A549 (cell line): ENCODE data around the gene SP100. TPM values are rescaled to one million over a fixed set of nuclear protein-coding genes. Genes with fewer than 3 reads are reported as not detected.
"Not testable (repeated sequence)": the region's sequence is repeated elsewhere in the genome, so short reads cannot be mapped to it uniquely, and the experiment has no call there.

ENCODE experiments used
- ATAC-seq, 2 experiments: fragments of 200-7000 bp in 1 of 2; fragments of >200 bp in 1 of 2; cut with Nextera tagmentation in 1 of 2; cut with Tn5 transposase in 1 of 2; 3 replicates each; pipeline versions ENCODE4 v1.8.0 to v1.9.1; 2018 to 2020; ENCODE audit warnings: mild to moderate bottlenecking in 1 of 2, moderate library complexity in 1 of 2
- CTCF ChIA-PET: fragments of 300-600 bp; sonication (Branson Sonifier 250); formaldehyde crosslinking; extraction: SDS; loops from one replicate; lab custom pipeline; 2021; ENCODE audit warnings: antibody characterized with exemption, inconsistent platforms; lab: Yijun Ruan, JAX
- POLR2A ChIA-PET: fragments of 350-600 bp; formaldehyde crosslinking; extraction: SDS; loops from one replicate; lab custom pipeline; 2021; ENCODE audit warnings: antibody characterized with exemption, inconsistent platforms; lab: Yijun Ruan, JAX
- DNase-seq, 2 experiments: peaks; one replicate each; pipeline versions ENCODE4 v3.0.0 to v3.0.0-alpha.2; 2011 to 2016; ENCODE audit warnings: low read depth in 1 of 2, low spot score in 1 of 2
- FAIRE-seq: peaks from 2 replicates; lab custom pipeline; 2011; peaks lifted over from hg19 to GRCh38; lab: Jason Lieb, UNC
- H3K27ac ChIP-seq, 2 experiments: fragments of >200 bp; sonication (Bioruptor Twin); formaldehyde crosslinking; 3 replicates each; pipeline ENCODE4 v1.5.1; 2016 to 2017
- H3K4me1 ChIP-seq: fragments of >200 bp; sonication (Bioruptor Twin); formaldehyde crosslinking; 3 replicates; pipeline ENCODE4 v1.6.1; 2016
- H3K4me2 ChIP-seq: fragments of >200 bp; sonication (Bioruptor Twin); formaldehyde crosslinking; 3 replicates; pipeline ENCODE4 v1.6.1; 2016
- H3K4me3 ChIP-seq: fragments of >200 bp; sonication (Bioruptor Twin); formaldehyde crosslinking; 3 replicates; pipeline ENCODE4 v1.5.1; 2016
- H3K9me3 ChIP-seq: fragments of >200 bp; sonication (Bioruptor Twin); formaldehyde crosslinking; 3 replicates; pipeline ENCODE4 v1.6.1; 2016
- BCL3 ChIP-seq: fragments of >200 bp; sonication (Bioruptor Twin); formaldehyde crosslinking; IDR thresholded peaks from 3 replicates; pipeline ENCODE4 v1.6.1; 2016
- BHLHE40 ChIP-seq: IDR thresholded peaks from 2 replicates; pipeline ENCODE4 v1.6.1; 2012; ENCODE audit warnings: low read depth, low read length, inconsistent platforms
- CBX2 ChIP-seq: fragments of 200-600 bp; sonication (generic); IDR thresholded peaks from 2 replicates; pipeline ENCODE4 v1.6.1; 2016; ENCODE audit warnings: low read depth, mild to moderate bottlenecking, borderline replicate concordance
- CBX8 ChIP-seq: fragments of 200-600 bp; sonication (generic); IDR thresholded peaks from 2 replicates; pipeline ENCODE4 v1.6.1; 2016
- CEBPB ChIP-seq, 2 experiments: fragments of >200 bp in 1 of 2; sonication (Bioruptor Twin) in 1 of 2; formaldehyde crosslinking in 1 of 2; IDR thresholded peaks; 2 replicates each; pipeline ENCODE4 v1.6.1; 2012 to 2016
- EHF ChIP-seq: fragments of 250-450 bp; sonication (Bioruptor Pico); IDR thresholded peaks from 2 replicates; pipeline ENCODE4 v1.5.0; 2020; ENCODE audit warnings: mild to moderate bottlenecking
- EHMT2 ChIP-seq: fragments of 200-600 bp; sonication (generic); IDR thresholded peaks from 2 replicates; pipeline ENCODE4 v1.6.1; 2016; ENCODE audit warnings: antibody characterized with exemption, low read depth, mild to moderate bottlenecking, moderate library complexity
- EP300 ChIP-seq, 2 experiments: fragments of >200 bp; sonication (Bioruptor Twin); formaldehyde crosslinking; IDR thresholded peaks; 2 replicates in 1 of 2; 3 replicates in 1 of 2; pipeline ENCODE4 v1.6.1; 2016 to 2017
- FOSL2 ChIP-seq, 2 experiments: fragments of 450-650 bp in 1 of 2; fragments of >200 bp in 1 of 2; sonication (Bioruptor Twin) in 1 of 2; formaldehyde crosslinking; IDR thresholded peaks; 2 replicates each; pipeline versions ENCODE4 v1.5.0 to v1.6.1; 2016 to 2020; ENCODE audit warnings: mild to moderate bottlenecking in 1 of 2, moderate library complexity in 1 of 2
- GATA3 ChIP-seq: IDR thresholded peaks from 2 replicates; pipeline ENCODE4 v1.6.1; 2012; ENCODE audit warnings: borderline replicate concordance
- HOXB5 ChIP-seq: fragments of 250-450 bp; sonication (Bioruptor Pico); IDR thresholded peaks from 2 replicates; pipeline ENCODE4 v1.5.0; 2020; ENCODE audit warnings: mild to moderate bottlenecking, moderate library complexity
- KDM1A ChIP-seq: fragments of 200-600 bp; sonication (generic); IDR thresholded peaks from 2 replicates; pipeline ENCODE4 v1.6.1; 2016; ENCODE audit warnings: low read depth, mild to moderate bottlenecking
- MAFK ChIP-seq: fragments of 450-650 bp; IDR thresholded peaks from 2 replicates; pipeline ENCODE4 v1.6.1; 2014; ENCODE audit not compliant: partially characterized antibody
- MAZ ChIP-seq: fragments of 150-350 bp; IDR thresholded peaks from 2 replicates; pipeline ENCODE4 v1.6.1; 2014; ENCODE audit warnings: antibody characterized with exemption, low read depth, low read length, borderline replicate concordance
- MYC ChIP-seq: IDR thresholded peaks from 2 replicates; pipeline ENCODE4 v1.6.1; 2012; ENCODE audit warnings: mild to moderate bottlenecking, inconsistent platforms, low read length, improper control_type of control experiment, borderline replicate concordance
- NFE2L2 ChIP-seq: fragments of 150-350 bp; conservative IDR thresholded peaks from 2 replicates; pipeline ENCODE4 v1.6.1; 2014; ENCODE audit warnings: low read length
- NR3C1 ChIP-seq: fragments of >200 bp; sonication (Bioruptor Twin); formaldehyde crosslinking; IDR thresholded peaks from 3 replicates; pipeline ENCODE4 v1.6.1; 2017
- PBX3 ChIP-seq: IDR thresholded peaks from 2 replicates; pipeline ENCODE4 v1.6.1; 2012
- PHF8 ChIP-seq: fragments of 200-600 bp; sonication (generic); IDR thresholded peaks from 2 replicates; pipeline ENCODE4 v1.6.1; 2016; ENCODE audit warnings: low read depth, mild to moderate bottlenecking, antibody characterized with exemption, moderate library complexity, borderline replicate concordance
- POLR2AphosphoS2 ChIP-seq: conservative IDR thresholded peaks from 2 replicates; pipeline ENCODE4 v1.6.1; 2012; ENCODE audit warnings: low read length, improper control_type of control experiment, inconsistent platforms
- RAD21 ChIP-seq, 2 experiments: fragments of >200 bp in 1 of 2; sonication (Bioruptor Twin) in 1 of 2; formaldehyde crosslinking in 1 of 2; IDR thresholded peaks in 1 of 2; conservative IDR thresholded peaks in 1 of 2; 2 replicates in 1 of 2; 3 replicates in 1 of 2; pipeline ENCODE4 v1.6.1; 2012 to 2018; ENCODE audit warnings: inconsistent platforms in 1 of 2
- RCOR1 ChIP-seq: fragments of 150-350 bp; IDR thresholded peaks from 2 replicates; pipeline ENCODE4 v1.6.1; 2014; ENCODE audit warnings: antibody characterized with exemption, low read length, low read depth
- RNF2 ChIP-seq: fragments of 200-600 bp; sonication (generic); IDR thresholded peaks from 2 replicates; pipeline ENCODE4 v1.6.1; 2016; ENCODE audit warnings: low read depth, mild to moderate bottlenecking, antibody characterized with exemption, moderate library complexity, borderline replicate concordance
- SMC3 ChIP-seq: fragments of >200 bp; sonication (Bioruptor Twin); formaldehyde crosslinking; IDR thresholded peaks from 3 replicates; pipeline ENCODE4 v1.6.1; 2018; ENCODE audit warnings: inconsistent platforms
- USF2 ChIP-seq: fragments of 450-650 bp; IDR thresholded peaks from 2 replicates; pipeline ENCODE4 v1.6.1; 2014; ENCODE audit warnings: antibody characterized with exemption
- ZC3H11A ChIP-seq: fragments of 450-650 bp; IDR thresholded peaks from 2 replicates; pipeline ENCODE4 v1.6.1; 2014; ENCODE audit warnings: antibody characterized with exemption, mild to moderate bottlenecking
- ZNF302 ChIP-seq: fragments of 250-450 bp; sonication (Bioruptor Pico); IDR thresholded peaks from 2 replicates; pipeline ENCODE4 v1.9.0; 2021; ENCODE audit warnings: inconsistent platforms, mild to moderate bottlenecking, moderate library complexity
- ZSCAN20 ChIP-seq: fragments of 250-450 bp; sonication (Bioruptor Pico); IDR thresholded peaks from 2 replicates; pipeline ENCODE4 v1.8.0; 2022; ENCODE audit warnings: mild to moderate bottlenecking, moderate library complexity
- WGBS: methylation state at CpG from one replicate; pipeline ENCODE4 v1.1.6; 2017; ENCODE audit errors: missing lambda C conversion rate; 5-methylcytosine and 5-hydroxymethylcytosine counted together
- polyA plus RNA-seq, 4 experiments: library from polyadenylated mRNA; depleted of rRNA in 3 of 4; stranded (reverse); fragments of >200 nt; fragmentation: RNase III in 1 of 4; extraction: RNeasy Plus Mini Kit Qiagen cat#74134 plus additional on column Dnase treatment in 1 of 4; gene quantifications; 2 replicates in 3 of 4; 3 replicates in 1 of 4; pipeline ENCODE4 v1.2.3, GENCODE V29; 2011 to 2017

The SP100 gene
- polyA plus RNA-seq, 2 of the 4 experiments (the other 2 are of a cell fraction), result 23.7 to 39.8 TPM

- H3K4me2 ChIP-seq, H3K4me1 ChIP-seq, FAIRE-seq, H3K27ac ChIP-seq, POLR2A ChIA-PET, H3K4me3 ChIP-seq, CTCF ChIA-PET, DNase-seq, H3K9me3 ChIP-seq, ATAC-seq: not testable (repeated sequence)
- 14% methylated on average over 2 of the region's 2 CpGs for WGBS
Measured at GRCh38 chr2:230491219-230491618, 75.2 kb downstream of the SP100 start.

- Histone ChIP-seq H3K9me3 (no peaks in the 10 kb centered on the region), H3K4me1 (no peaks in the 10 kb centered on the region), H3K4me3 (no peak overlapping the region), H3K27ac (no peak overlapping the region), H3K4me2 (no peak overlapping the region)
- WGBS, result 3% methylated on average over 1 of the region's 1 CpG
- FAIRE-seq (no peak), ATAC-seq (no peak), DNase-seq (no peak)
- ChIA-PET CTCF (no interaction called here), POLR2A (no interaction called here)
- TF ChIP-seq ZNF302 (CRISPR knock-in tag) (no peak), FOSL2 (IDR thresholded peaks at IDR 0.05) (no peak), FOSL2 (CRISPR knock-in tag; IDR thresholded peaks at IDR 0.05) (no peak), PBX3 (no peak), EHMT2 (no peak), POLR2AphosphoS2 (no peak), RAD21 (conservative IDR thresholded peaks at IDR 0.05 in 1 of 2, IDR thresholded peaks at IDR 0.05 in 1 of 2) (no peak), HOXB5 (no peak), ZC3H11A (no peak), PHF8 (no peak), CEBPB (IDR thresholded peaks at IDR 0.05) (no peak), MAFK (no peak), MYC (no peak), EP300 (IDR thresholded peaks at IDR 0.05) (no peak), KDM1A (no peak), RNF2 (no peak), GATA3 (no peak), NR3C1 (no peak)
- TF ChIP-seq, all 56 proteins: peak for 0
Measured at GRCh38 chr2:230492107-230492506, 76.1 kb downstream of the SP100 start.

- no peaks in the 10 kb centered on the region for H3K9me3 ChIP-seq
- no peak overlapping the region for H3K27ac ChIP-seq
- no peak for FAIRE-seq
- WGBS, result 39% methylated on average over 1 of the region's 1 CpG
- ChIA-PET CTCF (no interaction called here), POLR2A (no interaction called here)
- TF ChIP-seq USF2, result no peak
- TF ChIP-seq BCL3, result no peak
- TF ChIP-seq ZSCAN20 (CRISPR knock-in tag), result no peak
- no peak for TF ChIP-seq CBX8
- TF ChIP-seq BHLHE40, result no peak
- TF ChIP-seq CBX2, result no peak
- TF ChIP-seq EHF, result no peak
- no peak for TF ChIP-seq RCOR1
- TF ChIP-seq POLR2AphosphoS2, result no peak
- no peak for TF ChIP-seq NFE2L2
- no peak for TF ChIP-seq PBX3
- no peak for TF ChIP-seq MAZ
- no peak for TF ChIP-seq SMC3
- no peak for ATAC-seq
- no peak for DNase-seq
- H3K4me1 ChIP-seq, result no peaks in the 10 kb centered on the region
- H3K4me2 ChIP-seq, result no peak overlapping the region
- H3K4me3 ChIP-seq, result no peak overlapping the region
Measured at GRCh38 chr2:230494980-230495379, 79.0 kb downstream of the SP100 start.
